GM19193 (cell line): ENCODE measurements around the gene LIMCH1.

Source experiments
- POLR2A ChIP-seq: IDR thresholded peaks from 4 replicates; pipeline ENCODE4 v1.6.1; 2011; ENCODE audit not compliant: insufficient read depth, insufficient read length; ENCODE audit errors: extremely low read depth

LIMCH1 gene

GRCh38 chr4:41631523-41631922 is 93.6 kb downstream of the LIMCH1 start:
- TF ChIP-seq POLR2A, result no peak

GRCh38 chr4:41632481-41633073 is 94.6 kb downstream of the LIMCH1 start:
- TF ChIP-seq POLR2A, result no peak

GRCh38 chr4:41633321-41633720 is 95.4 kb downstream of the LIMCH1 start:
- no peak for TF ChIP-seq POLR2A

- TF ChIP-seq POLR2A, result no peak
These were observed 97.5 kb downstream of the LIMCH1 start for GRCh38 chr4:41635441-41635840.

- no peak for TF ChIP-seq POLR2A
These were observed 100.2 kb downstream of the LIMCH1 start for GRCh38 chr4:41638203-41638602.

DNA sequence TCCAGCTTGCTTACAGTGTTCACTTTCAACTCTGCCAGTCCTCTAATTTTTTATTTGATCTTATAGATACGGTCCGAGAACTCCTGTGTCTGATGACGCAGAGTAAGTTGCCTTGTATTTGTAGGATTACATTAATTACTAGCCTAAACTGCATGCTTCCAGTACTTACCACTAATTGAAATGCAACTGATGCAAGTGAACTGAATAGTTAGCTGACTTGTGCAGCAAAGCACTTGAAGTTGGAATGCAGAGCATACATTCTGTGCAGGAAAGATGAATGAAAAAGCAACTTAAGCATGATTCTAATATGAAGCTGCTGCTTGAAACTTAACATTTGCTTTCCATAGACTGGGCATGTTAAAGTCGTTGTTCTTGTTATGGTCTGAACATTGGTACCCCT is 100.9 kb downstream of the LIMCH1 start:
- no peak for TF ChIP-seq POLR2A

DNA sequence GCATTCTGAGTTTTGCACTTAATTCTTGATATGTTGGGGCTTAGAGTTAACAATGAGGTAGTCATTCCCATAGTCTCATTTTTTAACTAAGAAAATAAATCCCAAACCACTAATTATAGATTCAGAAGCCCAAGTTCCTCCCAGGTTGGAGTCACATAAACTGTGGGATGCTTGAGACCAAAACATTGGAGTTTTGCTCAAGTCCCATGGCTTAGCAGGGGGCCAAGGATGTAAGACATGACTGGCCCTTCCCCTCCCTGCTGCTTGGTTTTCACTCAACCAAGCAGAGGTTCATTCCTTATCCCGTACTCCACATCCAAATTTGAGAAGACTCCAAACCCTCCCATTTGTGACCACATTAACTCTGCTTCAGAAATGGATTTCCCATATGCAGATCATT is 101.3 kb downstream of the LIMCH1 start:
- no peak for TF ChIP-seq POLR2A

DNA sequence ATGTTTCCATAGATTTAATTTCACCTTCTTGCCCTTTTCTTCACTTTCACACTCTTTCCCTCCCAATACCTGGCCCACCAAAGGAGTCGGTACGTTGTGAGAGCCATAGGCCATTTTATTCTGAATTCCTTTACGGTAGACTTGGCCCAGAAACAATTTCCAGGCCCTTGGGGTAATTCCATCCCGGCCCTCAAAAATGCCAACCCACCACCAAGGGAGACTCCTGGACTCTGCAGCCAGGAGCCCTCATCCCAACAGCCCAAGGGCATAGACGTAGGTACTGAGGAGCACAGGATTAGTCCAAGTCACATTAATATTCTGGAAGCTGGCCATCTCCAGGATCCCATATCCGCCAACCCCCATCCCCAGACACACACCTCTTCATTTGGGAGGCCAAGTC is 102.9 kb downstream of the LIMCH1 start:
- no peak for TF ChIP-seq POLR2A

GRCh38 chr4:41643331-41643730 is 105.4 kb downstream of the LIMCH1 start:
- no peak for TF ChIP-seq POLR2A

GRCh38 chr4:41644288-41644914 is 106.4 kb downstream of the LIMCH1 start:
- no peak for TF ChIP-seq POLR2A

- no peak for TF ChIP-seq POLR2A
These were observed 106.9 kb downstream of the LIMCH1 start for GRCh38 chr4:41644915-41645295.

- TF ChIP-seq POLR2A, result no peak
These were observed 107.9 kb downstream of the LIMCH1 start for GRCh38 chr4:41645728-41646390.

- no peak for TF ChIP-seq POLR2A
These were observed 108.9 kb downstream of the LIMCH1 start for GRCh38 chr4:41646862-41647261.

DNA sequence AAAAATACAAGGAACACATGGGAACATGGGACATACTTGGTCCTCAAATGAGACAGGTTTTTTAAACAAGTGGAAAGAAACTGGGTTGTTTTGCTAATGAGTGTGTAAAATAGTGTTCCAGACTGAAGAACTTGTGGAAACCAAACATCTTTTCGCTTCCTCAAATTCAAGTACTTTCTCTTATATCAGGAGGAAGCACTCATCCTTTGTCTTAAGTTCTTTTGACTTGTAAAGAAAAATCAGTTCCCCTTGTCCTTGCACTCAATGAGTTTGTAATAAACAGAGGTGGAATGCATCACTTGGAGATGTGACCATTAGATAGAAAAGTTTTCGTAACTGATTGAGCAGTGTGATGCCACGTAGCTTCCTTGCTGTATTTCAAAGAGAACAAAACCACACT is 109.4 kb downstream of the LIMCH1 start:
- TF ChIP-seq POLR2A, result no peak

- no peak for TF ChIP-seq POLR2A
These were observed 115.0 kb downstream of the LIMCH1 start for GRCh38 chr4:41652971-41653370.

DNA sequence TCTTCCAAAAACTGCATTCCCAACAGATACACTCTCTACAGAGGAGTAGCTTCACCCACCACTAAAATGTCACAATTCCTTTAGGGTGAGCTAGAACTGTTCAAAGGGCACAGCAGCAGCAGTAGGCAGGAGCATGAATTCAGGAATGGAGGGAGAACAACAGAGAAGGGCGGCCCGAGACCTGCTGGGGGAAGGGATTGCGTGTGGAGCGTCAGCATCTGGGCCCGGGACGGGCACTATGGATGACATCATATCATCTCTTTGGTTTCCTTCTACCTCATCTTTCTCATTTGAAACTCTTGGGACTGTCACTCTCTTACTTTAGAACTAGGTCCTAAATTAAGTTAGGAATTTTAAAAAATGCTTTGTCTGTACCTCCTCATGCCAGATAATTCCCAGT is 115.6 kb downstream of the LIMCH1 start:
- no peak for TF ChIP-seq POLR2A
